Cortex of kidney (tissue), 1 donor: ENCODE results near the gene PDXDC1.
"Not testable (repeated sequence)": the region's sequence is repeated elsewhere in the genome, so short reads cannot be mapped to it uniquely, and the experiment has no call there.

Source experiments
- DNase-seq: peaks from one replicate; lab custom pipeline; 2025; lab: John Stamatoyannopoulos, UW

Gene PDXDC1

DNA sequence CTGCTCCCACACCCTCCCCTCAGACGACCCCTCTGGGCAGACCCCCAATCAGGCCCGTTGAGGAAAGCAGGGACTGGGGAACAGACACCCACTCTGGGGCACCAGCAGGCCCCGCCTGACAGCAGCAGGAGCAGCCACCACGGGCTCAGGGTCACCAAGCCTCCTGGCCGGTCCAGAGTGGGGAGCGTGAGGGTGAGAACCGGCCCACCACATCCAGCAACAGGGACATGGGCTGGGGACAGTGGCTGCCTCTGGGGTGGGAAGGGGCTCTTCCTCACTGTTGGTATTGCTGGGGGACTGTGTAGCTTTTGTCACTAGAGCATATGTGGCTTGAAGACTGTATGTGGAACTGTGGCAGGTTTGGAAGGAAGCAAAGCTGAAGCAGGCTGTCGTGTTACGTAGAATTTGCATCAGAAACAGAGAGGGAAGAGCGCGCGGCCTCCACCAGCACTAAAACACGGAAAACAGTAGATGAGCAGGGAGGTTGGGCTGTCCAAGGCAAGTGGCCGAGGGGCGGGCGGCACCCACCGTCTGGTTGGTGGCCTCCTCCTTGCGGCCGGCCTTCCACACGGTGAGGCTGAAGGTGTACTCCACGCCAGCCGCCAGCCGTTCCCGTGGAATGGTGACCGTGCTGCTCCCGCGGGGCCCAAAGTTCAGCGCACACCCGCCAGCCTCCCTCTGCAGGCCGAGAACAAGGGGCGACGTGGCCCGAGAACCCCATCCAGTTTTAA lies 160.1 kb downstream of the PDXDC1 start:
- DNase-seq, result not testable (repeated sequence)

GRCh38 chr16:15135483-15136360 lies 160.9 kb downstream of the PDXDC1 start:
- not testable (repeated sequence) for DNase-seq

- not testable (repeated sequence) for DNase-seq
These were observed 162.7 kb downstream of the PDXDC1 start for GRCh38 chr16:15137514-15137913.

GRCh38 chr16:15140444-15141365 lies 165.9 kb downstream of the PDXDC1 start:
- DNase-seq, result not testable (repeated sequence)

DNA sequence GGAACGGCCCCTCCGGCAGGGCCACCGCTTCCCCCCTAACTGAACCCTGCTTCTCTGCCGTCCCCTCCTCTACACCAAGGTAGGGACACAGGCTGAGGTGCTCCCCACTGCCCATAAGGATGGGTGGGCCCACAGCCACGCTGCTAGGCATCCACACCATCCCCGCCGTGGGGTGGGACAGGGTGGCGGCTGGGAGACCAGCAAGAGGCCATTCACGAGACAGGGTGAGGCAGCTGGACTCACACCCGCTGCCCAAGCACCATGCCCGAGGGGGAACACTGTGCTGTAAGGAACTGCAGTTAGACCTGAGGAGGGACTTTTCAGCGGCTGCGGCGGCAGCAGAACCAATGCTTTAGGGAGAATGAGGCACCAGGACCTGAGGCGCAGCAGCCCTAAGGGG lies 166.8 kb downstream of the PDXDC1 start:
- no peak for DNase-seq

DNA sequence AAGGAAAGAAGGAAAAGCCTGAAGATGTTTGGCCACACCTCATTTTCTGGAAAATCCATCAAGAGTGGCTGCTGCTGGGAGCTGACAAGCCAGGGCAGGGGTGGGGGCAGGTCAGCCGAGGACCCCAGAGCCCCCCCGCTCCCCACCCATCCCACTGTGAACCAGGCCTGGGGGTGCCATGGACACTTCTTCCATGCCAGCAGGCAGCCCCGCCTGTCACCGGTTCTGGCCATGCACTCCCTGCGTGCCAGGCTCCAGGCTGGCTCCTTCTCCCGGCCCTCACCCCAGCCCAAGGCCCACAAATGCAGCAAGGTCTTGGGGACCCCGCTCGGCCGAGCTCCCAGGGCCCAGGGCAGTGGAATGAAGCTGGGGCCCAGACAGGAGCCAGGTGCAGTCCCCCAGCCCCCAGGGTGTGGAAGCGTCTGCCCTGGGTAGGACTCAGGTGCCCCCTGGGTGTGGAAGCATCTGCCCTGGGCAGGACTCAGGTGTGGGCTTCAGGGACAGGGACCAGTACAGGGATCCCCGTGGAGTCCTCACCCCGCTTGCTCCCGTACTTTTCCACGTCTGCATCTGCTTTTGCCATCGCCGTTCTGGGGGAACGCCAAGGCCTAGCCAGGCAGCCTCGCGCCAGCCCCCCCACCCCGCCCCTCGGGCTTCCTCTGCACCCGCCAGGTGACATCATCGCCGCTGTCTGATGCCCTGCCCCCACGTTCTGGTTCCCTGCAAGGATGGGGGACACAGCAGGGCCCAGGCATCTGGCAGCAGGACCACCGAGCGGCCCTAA lies 167.5 kb downstream of the PDXDC1 start:
- not testable (repeated sequence) for DNase-seq

- DNase-seq, result not testable (repeated sequence)
These were observed 168.2 kb downstream of the PDXDC1 start for GRCh38 chr16:15142891-15143600.

DNA sequence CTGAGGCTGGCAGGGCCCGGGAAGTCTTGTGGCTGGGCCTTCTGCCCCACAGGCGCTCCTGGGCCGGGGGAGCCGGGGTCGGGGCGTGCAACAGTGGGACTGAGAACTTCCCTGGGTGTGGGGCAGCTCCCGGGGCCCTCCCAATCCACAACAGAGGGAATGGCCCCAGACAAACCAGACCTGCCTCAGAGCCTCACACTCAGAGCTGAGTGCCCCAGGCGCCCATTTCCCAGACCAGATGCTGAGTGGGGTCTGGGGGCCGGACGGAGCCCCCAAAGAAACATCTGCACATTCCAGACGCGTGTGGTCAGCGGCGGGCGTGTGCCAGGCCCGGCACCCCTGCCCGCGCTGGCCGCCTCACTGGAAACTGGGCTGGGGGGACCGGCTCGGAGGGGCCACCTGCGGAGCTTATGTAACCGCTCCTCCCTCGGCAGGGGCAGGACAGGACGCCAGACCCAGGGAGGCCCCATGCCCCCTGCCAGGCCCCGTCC lies 168.8 kb downstream of the PDXDC1 start:
- DNase-seq, result not testable (repeated sequence)

GRCh38 chr16:15144092-15144631 lies 169.3 kb downstream of the PDXDC1 start:
- DNase-seq, result not testable (repeated sequence)

GRCh38 chr16:15144781-15145417 lies 170.1 kb downstream of the PDXDC1 start:
- DNase-seq, result not testable (repeated sequence)

- not testable (repeated sequence) for DNase-seq
These were observed 170.8 kb downstream of the PDXDC1 start for GRCh38 chr16:15145418-15146263.

DNA sequence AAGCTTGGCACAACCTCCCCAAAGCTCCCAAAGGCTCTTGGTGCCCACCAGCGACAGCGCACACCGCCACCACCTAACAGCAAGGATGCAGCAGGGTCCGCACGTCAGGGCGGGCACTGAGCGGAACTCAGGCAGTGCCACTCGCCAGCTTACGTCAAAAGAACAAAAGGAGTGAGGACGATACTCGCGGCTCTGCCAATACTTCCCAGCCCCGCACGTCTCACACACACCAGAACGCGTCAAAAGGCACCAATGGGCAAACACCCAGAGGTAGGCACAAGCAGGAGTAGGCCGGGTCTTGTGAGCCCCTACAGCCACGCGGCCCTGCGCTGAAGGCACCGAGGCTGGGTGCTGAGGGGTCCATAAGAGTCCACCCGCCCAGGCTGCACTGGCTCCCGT lies 171.4 kb downstream of the PDXDC1 start:
- not testable (repeated sequence) for DNase-seq

DNA sequence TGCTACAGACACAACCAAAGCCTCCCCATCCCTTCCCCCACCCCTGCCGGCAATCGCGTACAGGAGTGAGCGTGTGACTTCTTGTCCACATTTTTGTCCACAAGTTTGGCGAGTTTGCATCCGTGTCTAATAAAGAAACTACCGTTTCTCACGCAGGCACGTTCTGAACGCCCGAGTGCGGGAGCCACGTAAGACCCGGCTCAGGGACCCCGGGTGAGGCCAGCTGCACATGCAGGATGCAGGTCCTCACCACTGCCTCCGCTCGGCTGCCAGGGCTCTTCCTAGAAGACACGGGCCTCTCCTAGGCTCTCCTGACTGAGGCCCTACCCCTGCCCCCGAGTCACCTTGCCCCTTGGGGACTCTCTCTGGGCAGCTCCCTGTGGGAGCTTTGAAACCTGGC lies 174.0 kb downstream of the PDXDC1 start:
- not testable (repeated sequence) for DNase-seq

DNA sequence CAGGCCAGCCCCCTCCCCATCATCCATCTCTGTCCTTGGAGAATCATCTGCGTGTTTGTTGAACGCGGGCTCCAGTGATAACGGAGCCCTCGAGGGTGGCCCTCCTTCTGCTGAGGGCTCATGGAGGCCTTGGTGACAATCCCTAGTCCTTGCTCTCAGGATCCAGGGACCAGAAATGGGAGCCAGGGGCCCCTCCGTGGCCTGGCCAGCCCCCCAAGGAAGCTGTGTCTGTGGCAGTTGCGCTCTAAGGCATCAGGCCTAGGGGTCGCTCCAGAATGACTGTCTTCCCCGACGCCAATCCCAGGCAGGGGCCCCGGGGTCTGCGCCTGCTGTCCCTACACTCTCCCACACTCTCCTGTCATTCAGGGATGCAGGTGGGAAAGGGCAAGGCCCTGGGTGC lies 174.4 kb downstream of the PDXDC1 start:
- DNase-seq, result not testable (repeated sequence)

- DNase-seq, result not testable (repeated sequence)
These were observed 179.2 kb downstream of the PDXDC1 start for GRCh38 chr16:15154005-15154404.

DNA sequence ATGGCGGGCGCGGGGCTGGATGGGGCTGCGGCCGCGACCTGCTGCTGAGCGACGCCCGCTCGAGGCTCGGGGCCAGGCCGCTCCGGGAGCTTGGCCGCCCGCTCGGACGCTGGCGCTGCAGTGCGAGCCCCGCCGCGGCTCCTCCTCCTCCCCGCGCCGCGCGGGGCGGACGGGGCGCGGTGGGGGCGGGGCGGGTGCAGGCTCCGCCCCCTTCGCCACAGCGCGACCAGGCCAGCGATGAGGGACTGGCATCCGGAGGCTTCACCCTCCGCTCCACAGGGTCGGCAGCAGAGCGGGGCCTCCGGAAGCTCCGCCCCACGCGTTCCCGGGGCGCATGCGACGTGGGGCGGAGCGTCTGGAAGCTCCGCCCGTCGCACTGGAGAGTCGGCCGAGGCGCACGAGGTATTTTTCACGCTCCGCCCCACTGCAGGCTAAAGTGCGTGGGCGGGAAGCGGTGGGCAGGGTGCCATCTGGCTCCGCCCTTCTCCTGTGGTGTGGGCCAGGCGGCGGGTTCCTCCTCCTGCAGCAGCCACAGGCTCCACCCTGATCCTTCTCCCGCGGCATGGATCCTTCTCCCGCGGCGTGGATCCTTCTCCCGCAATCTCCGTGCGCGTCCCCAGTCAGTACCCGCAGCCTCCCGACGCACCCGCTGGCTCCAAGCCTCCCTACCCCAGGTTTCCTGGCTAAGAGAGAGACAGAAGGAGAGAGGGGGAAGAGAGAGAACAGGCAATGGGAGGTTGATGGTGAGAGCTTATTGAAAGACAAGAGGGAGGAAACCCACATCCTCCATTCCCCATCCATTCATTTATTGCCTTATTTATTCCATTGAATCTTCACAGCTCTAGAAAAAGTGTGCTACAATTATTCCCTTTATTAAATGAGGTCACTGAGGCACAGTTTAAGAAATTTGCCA lies 180.1 kb downstream of the PDXDC1 start:
- not testable (repeated sequence) for DNase-seq

- DNase-seq, result not testable (repeated sequence)
These were observed 182.8 kb downstream of the PDXDC1 start for GRCh38 chr16:15157644-15158043.
